Adrenal gland (tissue), 12 donors: ENCODE results near the gene ZNF652. TPM values are rescaled to one million over a fixed set of nuclear protein-coding genes. Genes with fewer than 3 reads are reported as not detected.
"Not testable (repeated sequence)": the region's sequence is repeated elsewhere in the genome, so short reads cannot be mapped to it uniquely, and the experiment has no call there.

Experiments used
- DNase-seq, 7 donors: peaks; one replicate each; pipeline ENCODE4 v3.0.0-alpha.2; 2019 to 2020
- H3K27ac ChIP-seq, 5 donors: fragments of 200-600 bp; sonication (generic) in 4 of 5; 1 replicate in 3 of 5; 2 replicates in 2 of 5; pipeline versions ENCODE4 v1.5.1 to v1.8.0; 2016 to 2020; ENCODE audit warnings: mild to moderate bottlenecking in 1 of 5
- H3K27me3 ChIP-seq: fragments of 200-600 bp; 2 replicates; pipeline ENCODE4 v1.8.0; 2021
- H3K36me3 ChIP-seq, 2 donors: fragments of 200-600 bp; replicated peaks in 1 of 2; 1 replicate in 1 of 2; 2 replicates in 1 of 2; pipeline versions ENCODE4 v1.5.1 to v1.8.0; 2018 to 2022
- H3K4me1 ChIP-seq, 2 donors: fragments of 200-600 bp; replicated peaks in 1 of 2; 1 replicate in 1 of 2; 2 replicates in 1 of 2; pipeline versions ENCODE4 v1.5.1 to v1.8.0; 2018 to 2021
- H3K4me3 ChIP-seq, 4 donors: fragments of 200-600 bp; sonication (generic) in 3 of 4; one replicate each; pipeline ENCODE4 v1.5.1; 2016 to 2018
- H3K9me3 ChIP-seq, 3 donors: fragments of 200-600 bp; sonication (generic) in 1 of 3; replicated peaks in 1 of 3; 1 replicate in 2 of 3; 2 replicates in 1 of 3; pipeline versions ENCODE4 v1.5.1 to v1.8.0; 2016 to 2021
- CTCF ChIP-seq, 6 experiments: fragments of 450-650 bp in 4 of 6; fragments of 200-600 bp in 2 of 6; sonication (generic) in 1 of 6; IDR thresholded peaks; 1 replicate in 5 of 6; 2 replicates in 1 of 6; pipeline versions ENCODE4 v1.5.1 to v1.8.0; 2016 to 2021; ENCODE audit warnings: antibody characterized with exemption in 6 of 6, mild to moderate bottlenecking in 2 of 6, moderate library complexity in 1 of 6
- POLR2A ChIP-seq, 2 donors: fragments of 450-650 bp; IDR thresholded peaks; one replicate each; pipeline ENCODE4 v1.6.1; 2017; ENCODE audit warnings: antibody characterized with exemption in 2 of 2, mild to moderate bottlenecking in 2 of 2, moderate library complexity in 1 of 2
- WGBS, 4 donors: extraction: QIAGEN DNeasy Blood & Tissue Kit in 2 of 4; methylation state at CpG; one replicate each; pipeline versions ENCODE4 v1.1.5 to v1.1.7; 2013 to 2017; 5-methylcytosine and 5-hydroxymethylcytosine counted together
- intact Hi-C, 2 donors: fragments of 100-400 bp; cut with DNase I; formaldehyde crosslinking; loops; one replicate each; pipeline versions ENCODE4 v1.14.1 to v1.15.0; 2022 to 2023
- polyA plus RNA-seq, 3 donors: library from polyadenylated mRNA; stranded (reverse); fragments of 200-250 nt in 2 of 3; fragments of 350-450 nt in 1 of 3; fragmentation: Illumina TruSeq in 1 of 3; extraction: RNeasy Lipid Tissue Mini Kit (QIAGEN cat#74804) in 1 of 3; gene quantifications; one replicate each; pipeline ENCODE4 v1.2.3, GENCODE V29; 2013 to 2014
- total RNA-seq, 9 donors: library from RNA; depleted of rRNA in 4 of 9; stranded (reverse); fragments of >200 nt in 4 of 9; fragments of 120-200 nt in 1 of 9; fragmentation: NEBNext Ultra II Directional in 1 of 9; extraction: Animal tissue kit (Norgen Biotek cat#: 25700) in 1 of 9; gene quantifications; one replicate each; pipeline versions ENCODE4 v1.1.0 to v1.2.4, GENCODE V29; 2013 to 2023
- donor health status: healthy with polysubstance abuse.
- donor health status: Bipolar disorder and iron deficiency.
- donor health status: DM: yes; HTN: yes; CAD: no.
- donor health status: DM: no; HTN: no; CAD: no.
- donor health status: DM: no; HTN: no; CAD: no.
- donor health status: DM: yes; HTN: yes; CAD: no.

ZNF652 gene
- total and polyA plus RNA-seq, 12 donors = 22.7 to 58.7 (median 48.1) TPM

DNA sequence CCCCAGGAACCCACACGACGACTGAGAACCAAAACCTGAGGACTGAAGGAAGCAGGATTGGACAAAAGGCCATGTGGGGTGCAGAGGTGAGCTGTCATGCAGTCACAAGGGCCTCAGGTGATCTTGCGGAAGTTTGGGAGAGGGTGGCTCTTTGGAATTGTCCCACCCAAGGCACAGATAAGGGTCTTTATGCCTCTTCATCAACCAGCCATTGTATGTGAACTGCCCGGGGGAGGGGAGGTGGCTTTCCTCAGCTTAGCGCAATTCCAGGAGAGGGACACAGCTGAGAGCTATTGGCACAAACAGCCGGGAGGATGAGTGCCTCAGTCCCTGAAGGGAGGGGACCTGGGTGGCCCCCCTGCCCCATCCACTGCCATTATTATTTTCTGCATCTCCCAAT is 76.3 kb downstream of the ZNF652 start:
- TF ChIP-seq POLR2A (IDR thresholded peaks at IDR 0.05) (no peak), CTCF (IDR thresholded peaks at IDR 0.05) (no peak)
- no peaks in the 10 kb centered on the region for H3K36me3 ChIP-seq
- H3K9me3 ChIP-seq = no peaks in the 10 kb centered on the region
- 83 to 87% (median 86%) methylated on average over 6 of the region's 6 CpGs for WGBS, 4 donors
- H3K4me3 ChIP-seq = no peak overlapping the region
- no peaks in the 10 kb centered on the region for H3K4me1 ChIP-seq
- H3K27ac ChIP-seq = no peak overlapping the region
- H3K27me3 ChIP-seq = no peaks in the 10 kb centered on the region
- DNase-seq = peak in 1 of 7 donors; percentile 23
- intact Hi-C loops = no loop called here

- intact Hi-C loops = no loop called here
- H3K4me1 ChIP-seq = no peaks in the 10 kb centered on the region
- DNase-seq = peak in 1 of 7 donors; percentile 6
- WGBS, 4 donors = 72 to 100% (median 96%) methylated on average over 4 of the region's 4 CpGs
- no peak for TF ChIP-seq CTCF (IDR thresholded peaks at IDR 0.05)
- TF ChIP-seq POLR2A (IDR thresholded peaks at IDR 0.05) = no peak
- no peaks in the 10 kb centered on the region for H3K27me3 ChIP-seq
- no peak overlapping the region for H3K4me3 ChIP-seq
- H3K9me3 ChIP-seq = no peaks in the 10 kb centered on the region
- no peaks in the 10 kb centered on the region for H3K36me3 ChIP-seq
- H3K27ac ChIP-seq = no peak overlapping the region
Observed at GRCh38 chr17:49280918-49281317, 81.1 kb downstream of the ZNF652 start.

DNA sequence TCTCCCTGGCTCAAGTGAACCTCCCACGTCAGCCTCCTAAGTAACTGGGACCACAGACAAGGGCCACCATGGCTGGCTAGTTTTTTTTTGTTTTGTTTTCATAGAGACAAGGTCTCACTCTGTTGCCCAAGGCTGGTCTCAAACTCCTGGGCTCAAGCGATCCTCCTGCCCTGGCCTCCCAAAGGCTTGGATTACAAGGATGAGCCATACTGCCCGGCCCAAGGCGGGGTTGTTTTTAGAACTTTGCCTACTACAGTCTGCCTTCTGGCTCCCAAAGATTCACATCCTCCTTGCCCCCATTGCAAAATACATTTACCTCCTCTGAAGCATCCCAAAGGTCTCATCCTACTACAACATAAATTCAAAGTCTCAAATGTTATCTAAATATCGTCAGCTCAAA is 82.0 kb downstream of the ZNF652 start:
- H3K27me3 ChIP-seq = no peaks in the 10 kb centered on the region
- WGBS, 4 donors = 72 to 89% (median 88%) methylated on average over 4 to 5 of the region's 5 CpGs
- H3K4me1 ChIP-seq = no peaks in the 10 kb centered on the region
- no peaks in the 10 kb centered on the region for H3K36me3 ChIP-seq
- H3K27ac ChIP-seq = no peak overlapping the region
- H3K4me3 ChIP-seq = no peak overlapping the region
- intact Hi-C loops = no loop called here
- no peak for TF ChIP-seq CTCF (IDR thresholded peaks at IDR 0.05)
- TF ChIP-seq POLR2A (IDR thresholded peaks at IDR 0.05) = no peak
- peak in 1 of 7 donors; percentile 20 for DNase-seq
- H3K9me3 ChIP-seq = no peaks in the 10 kb centered on the region

- H3K4me1 ChIP-seq, H3K4me3 ChIP-seq, H3K9me3 ChIP-seq, H3K36me3 ChIP-seq, H3K27me3 ChIP-seq, H3K27ac ChIP-seq, intact Hi-C loops: not testable (repeated sequence)
- DNase-seq = peak in 1 of 7 donors; percentile 14
- WGBS, 4 donors = 90 to 93% (median 92%) methylated on average over 11 of the region's 11 CpGs
Observed at GRCh38 chr17:49279263-49280015, 82.6 kb downstream of the ZNF652 start.

DNA sequence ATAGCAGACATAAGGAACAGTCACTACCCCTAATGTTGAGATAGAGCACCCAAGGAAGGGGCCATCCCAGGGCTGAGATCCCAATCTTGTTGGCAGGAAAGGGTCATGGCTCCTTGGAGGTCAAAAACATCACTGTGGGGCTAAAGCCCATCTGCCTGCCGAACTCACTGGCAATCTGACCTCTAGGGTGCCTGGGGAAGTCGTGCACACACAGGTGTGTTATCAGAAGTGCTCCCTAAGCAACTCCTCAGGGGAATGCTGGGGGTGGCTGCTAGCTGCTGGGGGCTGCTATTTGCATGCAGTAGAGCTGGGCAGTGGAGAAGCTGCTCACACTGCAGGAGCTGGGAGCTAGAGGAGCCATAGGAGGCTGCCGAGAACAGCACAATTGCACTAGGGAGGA is 84.0 kb downstream of the ZNF652 start:
- no peaks in the 10 kb centered on the region for H3K4me1 ChIP-seq
- no peaks in the 10 kb centered on the region for H3K27me3 ChIP-seq
- H3K27ac ChIP-seq = no peak overlapping the region
- DNase-seq = no peak
- WGBS, 4 donors = 43 to 73% (median 53%) methylated on average over 3 of the region's 3 CpGs
- intact Hi-C loops = no loop called here
- TF ChIP-seq CTCF (IDR thresholded peaks at IDR 0.05) (no peak), POLR2A (IDR thresholded peaks at IDR 0.05) (no peak)
- no peaks in the 10 kb centered on the region for H3K9me3 ChIP-seq
- no peak overlapping the region for H3K4me3 ChIP-seq
- H3K36me3 ChIP-seq = no peaks in the 10 kb centered on the region
